Fibroblast of skin of right quadriceps (primary cell): Measurements from ENCODE around the gene DPM3.
"Not testable (repeated sequence)": the region's sequence is repeated elsewhere in the genome, so short reads cannot be mapped to it uniquely, and the experiment has no call there.

Experiments
- DNase-seq: peaks from one replicate; pipeline ENCODE4 v3.0.0-alpha.2; 2013

The DPM3 gene, protein sequence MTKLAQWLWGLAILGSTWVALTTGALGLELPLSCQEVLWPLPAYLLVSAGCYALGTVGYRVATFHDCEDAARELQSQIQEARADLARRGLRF

DNA sequence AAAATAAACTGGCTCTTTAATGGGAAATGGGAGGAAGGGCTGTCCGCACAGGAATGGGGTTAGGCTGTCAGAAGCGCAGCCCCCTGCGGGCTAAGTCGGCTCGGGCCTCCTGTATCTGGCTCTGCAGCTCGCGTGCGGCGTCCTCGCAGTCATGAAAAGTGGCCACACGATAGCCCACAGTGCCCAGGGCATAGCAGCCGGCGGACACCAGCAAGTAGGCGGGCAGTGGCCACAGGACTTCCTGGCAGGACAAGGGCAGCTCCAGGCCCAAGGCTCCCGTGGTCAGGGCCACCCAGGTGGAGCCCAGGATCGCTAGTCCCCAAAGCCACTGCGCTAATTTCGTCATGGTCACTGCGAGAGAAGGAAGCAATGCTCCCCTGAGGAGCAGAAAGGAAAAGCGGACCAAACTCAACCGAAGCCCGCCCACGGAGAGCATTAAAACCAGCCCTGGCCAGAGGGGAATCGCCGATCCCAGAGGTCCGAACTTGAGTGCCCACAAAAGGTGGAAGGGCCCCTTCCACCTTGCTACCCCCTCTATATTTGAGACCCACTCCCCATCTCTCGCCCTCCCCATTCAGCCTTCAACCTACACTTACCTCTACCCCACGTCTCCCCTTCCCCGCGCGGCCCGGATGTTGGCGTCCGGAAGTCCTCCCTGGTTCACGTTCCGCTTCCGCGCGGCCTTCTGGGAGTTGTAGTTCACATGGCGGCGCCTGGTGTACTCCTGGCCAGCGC, at the start of gene DPM3:
Gene DPM3, minus strand, starts transcription at position 637 of the 735 bp plus-strand sequence. Its CDS starts 291 bp downstream, at position 346.
- peak; percentile 67 for DNase-seq

DNA sequence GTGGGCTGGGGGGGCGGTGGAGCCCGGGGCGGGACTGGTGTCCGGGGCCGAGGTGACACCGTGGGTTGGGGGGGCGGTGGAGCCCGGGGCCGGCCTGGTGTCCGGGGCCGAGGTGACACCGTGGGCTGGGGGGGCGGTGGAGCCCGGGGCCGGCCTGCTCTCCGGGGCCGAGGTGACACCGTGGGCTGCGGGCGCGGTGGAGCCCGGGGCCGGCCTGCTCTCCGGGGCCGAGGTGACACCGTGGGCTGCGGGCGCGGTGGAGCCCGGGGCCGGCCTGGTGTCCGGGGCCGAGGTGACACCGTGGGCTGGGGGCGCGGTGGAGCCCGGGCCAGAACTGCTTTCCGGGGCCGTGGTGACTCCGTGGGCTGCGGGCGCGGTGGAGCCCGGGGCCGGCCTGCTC, 49.6 kb upstream of the DPM3 start:
- not testable (repeated sequence) for DNase-seq

DNA sequence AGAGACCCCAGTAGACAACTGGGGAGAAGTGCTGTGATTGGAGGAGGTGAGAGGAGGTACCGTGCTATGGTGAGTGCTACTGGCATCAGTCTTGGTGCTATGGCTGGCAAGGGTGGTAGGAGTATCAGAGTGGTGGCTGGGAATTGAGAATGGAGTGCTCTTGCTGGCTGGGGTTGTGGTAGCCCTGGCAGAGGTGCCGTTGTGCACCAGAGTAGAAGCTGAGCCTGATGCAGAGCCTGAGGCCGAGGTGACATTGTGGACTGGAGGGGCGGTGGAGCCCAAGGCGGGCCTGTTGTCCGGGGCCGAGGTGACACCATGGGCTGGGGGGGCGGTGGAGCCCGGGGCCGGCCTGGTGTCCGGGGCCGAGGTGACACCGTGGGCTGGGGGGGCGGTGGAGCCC, 47.9 kb upstream of the DPM3 start:
- no peak for DNase-seq

DNA sequence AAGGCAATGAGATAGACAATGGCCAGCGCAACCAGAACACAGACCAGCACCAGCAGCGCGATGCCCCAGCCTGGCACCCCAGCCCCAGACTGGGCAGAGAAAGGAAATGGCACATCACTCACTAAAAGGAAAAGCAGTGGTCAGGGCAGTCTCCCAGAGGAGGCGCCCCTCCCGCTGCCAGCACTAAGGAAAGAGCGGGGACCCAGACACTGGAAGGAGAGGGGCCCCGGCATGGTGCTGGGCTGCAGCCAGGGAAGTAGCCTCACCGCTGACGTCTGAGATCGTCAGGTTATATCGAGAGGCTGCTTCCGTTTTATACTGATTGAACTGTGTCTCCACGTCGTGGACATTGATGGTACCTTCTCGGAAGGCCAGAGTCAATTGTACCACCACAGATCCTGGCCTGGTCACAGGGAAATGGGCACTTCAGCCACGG, 47.1 kb upstream of the DPM3 start:
- no peak for DNase-seq

DNA sequence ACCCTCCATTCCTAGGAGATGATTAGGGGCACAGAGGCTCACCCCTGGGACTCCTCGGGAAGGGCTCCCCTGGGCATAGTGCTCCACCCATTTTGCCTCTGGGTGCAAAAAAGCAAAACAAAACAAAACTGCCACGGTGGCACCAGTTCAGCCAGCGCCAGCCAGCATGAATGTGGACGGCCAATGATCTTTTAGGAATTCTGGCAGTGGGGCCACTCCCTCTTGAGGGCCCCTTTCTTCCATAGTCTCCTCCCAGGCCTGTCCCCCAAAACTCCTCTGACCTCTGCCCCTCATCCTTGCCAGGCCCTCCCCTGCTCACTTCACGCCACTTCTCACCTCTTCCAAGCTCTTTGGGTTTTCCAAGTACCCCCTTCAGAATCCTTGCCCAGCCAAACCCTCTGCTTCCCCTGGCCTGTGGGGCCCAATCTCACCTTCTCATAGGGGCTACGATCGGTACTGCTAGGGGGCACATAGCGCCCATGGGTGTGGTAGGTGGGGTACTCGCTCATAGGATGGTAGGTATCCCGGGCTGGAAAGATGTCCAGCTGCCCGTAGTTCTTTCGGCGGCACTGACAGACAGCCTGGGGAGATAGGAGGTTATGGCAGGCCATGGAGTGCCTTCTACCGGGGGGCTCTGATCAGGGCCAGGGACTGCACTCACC, 46.6 kb upstream of the DPM3 start:
- DNase-seq: no peak

DNA sequence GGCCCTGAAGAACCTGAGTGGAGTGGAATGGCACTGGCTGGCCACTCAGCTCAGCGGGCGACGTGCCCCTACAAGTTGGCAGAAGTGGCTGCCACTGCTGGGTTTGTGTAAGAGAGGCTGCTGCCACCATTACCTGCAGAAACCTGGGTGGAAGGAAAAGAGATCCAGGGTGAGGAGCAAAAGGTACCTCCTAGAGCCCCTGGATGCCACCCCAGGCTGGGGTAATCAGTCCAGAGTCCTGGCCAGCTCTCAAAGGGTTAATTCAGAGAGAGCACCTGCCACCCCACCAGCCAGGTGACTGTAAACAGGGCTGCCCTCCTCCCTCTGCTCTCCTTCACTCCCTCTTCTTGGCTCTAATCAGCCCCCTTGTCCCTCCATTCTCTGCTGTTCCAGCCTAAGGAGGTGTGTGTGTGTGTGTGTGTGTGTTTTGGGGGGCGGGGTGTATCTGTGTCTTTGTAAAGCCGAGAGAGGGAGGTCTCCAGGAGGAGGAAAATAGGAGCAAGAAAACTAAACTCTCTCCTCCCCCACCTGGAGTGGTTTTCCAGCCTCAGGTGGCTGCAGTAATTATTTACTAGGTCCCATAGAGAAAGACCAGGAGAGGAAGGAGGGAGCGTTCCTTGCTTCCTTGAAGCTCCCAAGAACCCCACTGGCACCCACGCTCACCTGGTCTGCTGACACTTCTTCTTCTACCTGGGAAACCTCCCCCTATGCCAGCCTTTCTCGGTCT, 45.9 kb upstream of the DPM3 start:
- DNase-seq: no peak

DNA sequence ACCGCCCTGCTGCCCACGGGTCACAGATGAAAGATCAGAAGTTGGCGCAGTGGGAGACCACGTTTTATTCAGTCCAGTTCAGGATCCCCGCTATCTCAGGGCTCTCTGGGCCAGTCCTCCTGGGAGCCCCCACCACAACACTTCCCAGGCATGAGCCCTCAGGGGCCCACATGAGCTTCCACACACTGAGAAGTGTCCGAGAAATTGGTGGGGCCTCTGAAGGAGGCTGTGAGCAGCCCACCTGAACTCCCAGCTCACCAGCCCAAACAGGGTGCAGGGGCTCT, 45.4 kb upstream of the DPM3 start:
- no peak for DNase-seq

DNA sequence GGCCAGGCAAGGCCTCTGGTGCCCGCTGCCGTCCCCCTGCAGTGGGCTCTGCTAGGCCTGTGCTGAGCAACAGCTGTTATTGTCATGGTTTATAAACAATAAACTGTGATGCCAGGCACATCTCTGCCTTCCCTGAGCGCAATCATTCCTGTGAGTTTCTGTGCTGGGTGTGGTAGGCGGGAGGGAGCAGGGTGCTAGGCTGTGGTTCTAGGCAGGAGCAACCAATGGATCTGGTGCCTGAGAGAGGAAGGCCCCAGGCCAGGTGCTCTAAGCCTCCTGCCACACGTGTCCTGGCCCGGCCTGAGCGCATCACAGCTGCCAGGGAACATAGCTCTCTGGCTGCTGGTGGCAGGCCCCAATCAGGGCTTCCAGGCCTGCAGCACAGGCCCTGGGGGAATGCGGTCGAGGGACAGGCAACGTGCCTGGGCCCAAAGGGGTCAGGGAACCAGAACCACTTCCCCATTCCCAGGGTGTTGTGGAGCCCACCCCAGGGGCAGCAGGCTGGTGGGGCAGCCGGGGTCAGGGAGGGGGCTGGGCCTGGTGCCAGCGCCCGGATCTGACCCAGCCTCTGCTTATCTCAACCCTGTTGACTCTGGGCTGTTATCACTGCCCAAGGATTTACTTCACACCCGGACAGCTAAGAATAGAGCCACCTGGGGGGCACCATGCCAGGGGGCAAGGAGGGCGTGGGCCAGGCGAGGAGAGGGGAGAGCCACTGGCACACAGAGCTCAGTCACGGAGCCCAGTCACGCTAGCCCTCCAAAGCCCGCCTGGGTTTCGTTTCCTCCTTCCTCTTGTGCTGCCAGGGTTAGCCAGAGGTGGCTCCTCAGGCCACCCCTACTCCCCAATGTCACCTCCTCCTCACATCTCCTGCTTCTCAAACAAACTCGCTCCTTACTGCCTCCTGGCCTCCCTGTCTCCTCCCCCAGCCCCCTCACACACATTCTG, 44.8 kb upstream of the DPM3 start:
- no peak for DNase-seq

DNA sequence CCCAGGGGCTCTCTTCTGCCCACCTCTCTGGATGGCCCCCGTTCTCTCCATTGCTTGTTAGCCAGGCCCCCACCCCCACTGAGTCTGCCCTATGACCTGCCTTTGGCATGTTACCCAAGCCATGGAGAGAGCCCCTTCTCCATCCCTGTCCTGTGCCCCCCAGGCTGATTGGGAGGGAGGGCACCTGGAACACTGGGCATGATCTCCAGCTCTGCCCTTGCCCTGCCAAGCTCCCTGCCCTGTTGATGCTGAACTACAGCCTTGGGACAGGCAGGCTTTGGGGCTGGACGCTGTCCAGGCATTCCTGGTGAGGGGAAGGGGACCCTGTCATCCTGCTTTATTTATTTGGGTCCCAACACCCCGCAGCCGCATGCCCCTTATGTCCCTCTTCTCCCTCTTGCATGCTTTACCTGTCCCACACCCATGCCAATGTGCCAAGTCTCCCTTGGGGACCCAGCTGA, 44.0 kb upstream of the DPM3 start:
- no peak for DNase-seq

DNA sequence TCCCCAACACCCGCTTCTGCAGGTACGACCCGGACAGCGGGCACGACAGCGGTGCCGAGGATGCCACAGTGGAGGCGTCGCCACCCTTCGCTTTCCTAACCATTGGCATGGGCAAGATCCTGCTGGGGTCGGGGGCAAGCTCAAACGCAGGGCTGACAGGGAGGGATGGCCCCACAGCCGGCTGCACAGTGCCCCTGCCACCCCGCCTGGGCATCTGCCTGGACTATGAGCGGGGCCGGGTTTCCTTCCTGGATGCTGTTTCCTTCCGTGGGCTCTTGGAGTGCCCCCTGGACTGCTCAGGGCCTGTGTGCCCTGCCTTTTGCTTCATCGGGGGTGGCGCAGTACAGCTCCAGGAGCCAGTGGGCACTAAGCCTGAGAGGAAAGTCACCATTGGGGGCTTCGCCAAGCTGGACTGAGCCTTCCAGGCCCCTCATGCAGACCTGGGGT, 43.5 kb upstream of the DPM3 start:
- no peak for DNase-seq

DNA sequence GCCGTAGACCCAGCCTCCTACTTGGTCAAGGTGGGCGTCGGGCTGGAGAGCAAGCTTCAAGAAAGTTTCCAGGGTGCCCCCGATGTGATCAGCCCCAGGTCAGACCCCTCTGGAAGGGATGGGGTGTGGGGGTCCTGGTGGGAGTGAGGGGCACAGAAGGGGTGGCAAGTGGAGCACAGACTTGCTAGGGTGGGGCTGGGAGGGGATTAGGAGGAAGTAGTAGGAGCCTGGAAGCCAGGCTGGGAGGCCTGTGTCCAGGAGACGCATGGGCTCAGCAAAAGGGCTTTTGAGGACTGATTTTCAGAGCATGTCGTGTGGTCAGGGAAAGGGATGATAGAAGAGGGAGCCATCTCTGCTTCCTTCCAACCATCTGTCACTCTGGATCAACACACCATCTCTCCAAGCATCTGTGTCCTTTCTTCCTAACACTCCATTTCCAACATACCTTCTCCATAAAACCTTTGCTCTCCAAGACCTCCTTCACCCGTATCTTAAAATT, 41.8 kb upstream of the DPM3 start:
- DNase-seq: no peak

DNA sequence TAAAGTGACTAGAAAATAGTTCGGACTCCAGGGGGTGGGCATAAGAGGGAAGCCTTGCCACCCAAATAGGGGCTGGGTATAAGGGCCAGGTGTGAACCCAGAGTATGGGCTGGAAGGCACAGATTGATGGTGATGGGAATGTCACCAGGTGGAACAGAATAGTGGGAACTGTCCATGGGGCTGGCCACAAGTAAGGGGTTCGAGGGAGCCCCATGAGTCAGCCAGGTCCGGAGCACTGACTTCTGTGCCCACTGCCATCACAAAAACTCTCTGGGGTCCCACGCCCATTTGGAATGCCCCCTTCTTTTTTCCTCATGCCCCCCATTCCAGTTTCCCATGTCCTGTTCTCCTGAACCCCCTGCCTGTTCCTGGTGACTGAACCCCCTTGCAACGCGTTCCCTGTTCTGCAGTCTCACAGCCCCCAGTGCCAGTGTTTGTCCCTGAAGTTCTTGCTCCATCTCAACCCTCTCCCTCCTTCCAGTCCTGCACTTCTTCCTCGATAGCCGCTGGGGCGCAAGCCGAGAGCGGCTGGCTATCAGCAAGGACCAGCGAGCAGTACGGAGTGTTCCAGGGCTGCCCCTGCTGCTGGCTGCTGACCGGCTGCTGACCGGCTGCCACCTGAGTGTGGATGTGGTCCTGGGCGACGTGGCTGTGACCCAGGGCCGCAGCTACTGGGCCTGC, 41.2 kb upstream of the DPM3 start:
- no peak for DNase-seq

DNA sequence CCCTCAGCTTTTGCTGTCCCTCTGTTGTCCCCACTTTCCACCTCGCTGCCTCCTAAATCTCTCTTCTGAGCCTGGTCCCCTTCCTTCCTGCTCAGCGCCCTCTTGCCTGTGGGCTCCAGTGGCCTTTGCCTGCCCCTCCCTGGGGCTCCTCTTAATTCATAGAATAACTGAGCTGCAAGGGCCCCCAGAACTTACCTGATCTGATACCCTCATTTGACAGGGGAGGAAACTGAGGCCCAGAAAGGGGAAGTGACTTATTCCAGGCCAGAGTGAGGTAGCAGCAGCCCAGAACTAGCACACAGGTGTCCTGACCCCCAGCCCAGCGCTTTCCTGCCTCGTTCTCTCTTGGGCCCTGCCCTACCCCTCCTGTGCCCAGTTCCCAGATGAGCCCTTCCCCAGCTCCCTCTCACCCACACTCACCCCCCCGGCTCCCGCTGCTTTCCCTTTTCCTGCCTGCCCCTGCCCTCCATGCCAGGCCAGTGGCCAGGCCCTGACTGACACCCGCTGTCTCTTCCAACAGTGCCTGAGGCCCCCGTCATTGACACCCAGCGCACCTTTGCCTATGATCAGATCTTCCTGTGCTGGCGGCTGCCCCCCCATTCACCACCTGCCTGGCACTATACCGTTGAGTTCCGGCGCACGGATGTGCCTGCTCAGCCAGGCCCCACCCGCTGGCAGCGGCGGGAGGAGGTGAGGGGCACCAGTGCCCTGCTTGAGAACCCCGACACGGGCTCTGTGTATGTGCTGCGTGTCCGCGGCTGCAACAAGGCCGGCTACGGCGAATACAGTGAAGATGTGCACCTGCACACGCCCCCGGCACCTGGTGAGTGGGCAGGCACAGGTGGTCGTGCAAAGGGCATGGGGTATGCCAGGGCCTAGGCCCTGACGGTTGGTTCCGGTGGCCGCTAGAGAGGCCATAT, 39.0 kb upstream of the DPM3 start:
- no peak for DNase-seq

DNA sequence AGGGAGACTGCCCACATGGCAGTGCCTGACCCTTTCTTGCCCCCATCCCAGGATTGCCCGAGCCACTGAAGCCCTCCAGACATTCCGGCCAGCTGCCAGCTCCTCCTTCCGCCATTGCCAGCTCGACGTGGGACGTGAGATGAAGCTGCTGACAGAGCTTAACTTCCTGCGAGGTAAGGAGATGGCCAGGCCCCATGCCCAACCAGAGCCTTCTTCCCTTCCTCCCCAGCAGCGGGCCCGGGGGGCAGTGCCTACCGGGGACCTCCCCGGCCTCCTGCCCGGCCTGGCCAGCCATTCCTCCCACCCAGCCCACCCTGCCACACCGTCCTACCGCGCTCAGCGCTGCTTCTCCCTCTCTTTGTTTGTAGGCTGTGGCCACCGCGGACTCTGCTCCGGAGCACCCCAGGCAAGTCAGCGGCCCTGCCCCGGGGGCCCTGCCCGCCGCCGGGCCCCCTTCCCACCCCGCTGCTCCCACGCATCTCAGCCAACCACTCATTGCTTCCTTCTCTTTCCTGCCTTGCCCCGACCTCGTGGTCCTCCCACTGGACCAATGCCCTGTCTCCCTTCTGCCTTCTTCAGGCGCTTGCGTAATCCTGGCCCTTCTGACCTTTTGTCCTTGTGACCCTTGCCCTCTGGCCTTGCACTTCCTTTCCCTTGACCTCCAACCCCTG, 38.2 kb upstream of the DPM3 start:
- DNase-seq: no peak

DNA sequence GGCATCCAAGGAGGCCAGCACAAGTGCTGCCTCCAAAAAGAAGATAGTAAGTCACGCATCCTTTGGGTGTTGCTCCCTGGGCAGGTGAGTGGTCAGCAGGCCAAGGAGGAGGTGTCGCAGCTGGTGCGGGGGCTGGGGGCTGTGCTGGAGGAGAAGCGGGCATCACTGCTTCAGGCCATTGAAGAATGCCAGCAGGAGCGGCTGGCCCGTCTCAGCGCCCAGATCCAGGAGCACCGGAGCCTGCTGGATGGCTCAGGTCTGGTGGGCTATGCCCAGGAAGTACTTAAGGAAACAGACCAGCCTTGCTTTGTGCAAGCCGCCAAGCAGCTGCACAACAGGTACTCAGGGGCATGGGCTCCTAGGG, 37.6 kb upstream of the DPM3 start:
- no peak for DNase-seq

DNA sequence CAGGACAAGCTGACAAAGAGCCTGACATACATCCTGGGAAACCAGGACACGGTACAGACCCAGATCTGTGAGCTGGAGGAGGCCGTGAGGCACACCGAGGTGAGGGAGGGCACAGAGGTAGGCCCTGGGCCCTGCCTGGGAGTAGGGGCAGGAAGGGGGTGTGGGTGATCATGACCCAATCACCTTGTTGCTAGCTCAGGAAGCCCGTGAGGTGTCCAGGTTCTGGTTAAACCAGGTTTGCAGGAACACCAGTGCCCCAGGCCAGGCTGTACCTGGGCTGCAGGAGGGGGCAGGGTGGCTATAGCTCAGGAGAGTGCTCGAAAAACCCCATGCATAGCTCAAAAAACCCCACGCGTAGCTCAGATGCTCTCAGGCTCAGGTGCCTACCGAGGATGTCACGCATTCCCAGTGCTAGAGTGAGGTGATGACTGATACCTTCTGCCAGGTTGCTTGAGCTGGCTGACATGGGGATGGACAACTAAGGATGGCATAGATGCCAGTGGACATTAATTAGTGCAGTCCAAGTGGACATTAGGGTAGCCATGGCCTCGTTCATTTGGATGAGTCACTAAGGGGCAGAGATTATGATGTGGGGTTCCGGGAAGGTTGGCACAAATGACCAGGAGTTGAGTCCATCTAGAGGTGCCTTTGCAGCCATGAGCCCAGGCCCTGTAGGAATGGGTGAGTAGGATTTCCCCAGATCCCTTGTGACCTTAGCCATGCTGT, 37.0 kb upstream of the DPM3 start:
- no peak for DNase-seq

DNA sequence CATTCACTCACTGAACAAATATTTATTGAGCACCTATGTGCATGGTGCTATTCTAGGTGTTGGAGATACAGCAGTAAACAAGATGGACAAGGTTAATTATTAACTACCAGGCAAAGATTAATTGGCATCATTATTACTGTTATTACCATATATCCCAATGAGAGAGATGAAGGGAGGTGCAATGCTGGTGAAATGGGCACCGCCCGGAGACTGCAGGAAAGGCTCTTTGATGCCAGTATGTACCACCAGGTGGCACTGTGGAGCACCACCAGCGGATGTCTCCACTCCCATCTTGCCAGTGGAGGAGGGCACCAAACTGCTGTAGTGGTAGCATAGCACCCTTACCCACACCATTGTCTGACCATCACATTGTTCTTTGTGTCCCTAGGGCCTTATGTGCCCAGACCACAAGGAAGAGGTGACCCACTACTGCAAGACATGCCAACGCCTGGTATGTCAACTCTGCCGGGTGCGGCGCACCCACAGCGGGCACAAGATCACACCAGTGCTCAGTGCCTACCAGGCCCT, 36.3 kb upstream of the DPM3 start:
- DNase-seq: peak; percentile 62

DNA sequence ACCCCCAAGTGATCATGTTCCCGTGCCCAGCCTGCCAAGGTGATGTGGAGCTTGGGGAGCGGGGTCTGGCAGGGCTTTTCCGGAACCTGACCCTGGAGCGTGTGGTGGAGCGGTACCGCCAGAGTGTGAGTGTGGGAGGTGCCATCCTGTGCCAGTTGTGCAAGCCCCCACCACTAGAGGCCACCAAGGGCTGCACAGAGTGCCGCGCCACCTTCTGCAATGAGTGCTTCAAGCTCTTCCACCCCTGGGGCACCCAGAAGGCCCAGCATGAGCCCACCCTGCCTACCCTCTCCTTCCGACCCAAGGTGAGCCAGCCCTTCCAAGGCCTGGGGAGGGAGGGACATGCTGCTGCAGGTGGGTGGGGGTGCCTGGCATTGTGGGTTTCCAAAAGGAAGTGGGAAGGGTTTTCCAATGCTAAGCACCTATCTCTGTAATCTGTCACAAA, 35.6 kb upstream of the DPM3 start:
- no peak for DNase-seq

DNA sequence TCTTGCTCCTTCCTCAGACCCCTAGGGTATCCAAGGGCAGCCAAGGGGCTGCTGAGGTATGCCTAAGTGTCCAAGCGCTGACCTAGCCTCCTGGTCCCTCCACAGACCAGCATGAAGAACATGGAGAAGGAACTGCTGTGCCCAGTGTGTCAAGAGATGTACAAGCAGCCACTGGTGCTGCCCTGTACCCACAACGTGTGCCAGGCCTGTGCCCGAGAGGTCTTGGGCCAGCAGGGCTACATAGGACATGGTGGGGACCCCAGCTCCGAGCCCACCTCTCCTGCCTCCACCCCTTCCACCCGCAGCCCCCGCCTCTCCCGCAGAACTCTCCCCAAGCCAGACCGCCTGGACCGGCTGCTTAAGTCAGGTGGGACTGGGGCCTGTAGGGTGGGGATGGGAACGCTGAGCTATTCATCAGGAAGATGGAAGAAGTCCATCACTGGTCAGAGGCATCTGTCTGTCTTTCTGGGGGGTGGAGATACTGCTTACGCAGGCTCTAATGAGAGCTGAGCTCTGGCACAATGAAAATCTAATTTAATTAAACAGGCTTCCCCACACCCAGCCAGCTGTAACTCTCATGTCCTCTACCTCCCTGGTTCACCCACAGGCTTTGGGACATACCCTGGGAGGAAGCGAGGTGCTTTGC, 35.1 kb upstream of the DPM3 start:
- no peak for DNase-seq
